ENCODE data around the gene ACAT2.

- TF ChIP-seq POLR2AphosphoS5 (IDR thresholded peaks at IDR 0.05) (no peak), EP300 (IDR thresholded peaks at IDR 0.05; ENCODE audit: low read depth) (no peak)
- TF ChIP-seq, protein P1, sequence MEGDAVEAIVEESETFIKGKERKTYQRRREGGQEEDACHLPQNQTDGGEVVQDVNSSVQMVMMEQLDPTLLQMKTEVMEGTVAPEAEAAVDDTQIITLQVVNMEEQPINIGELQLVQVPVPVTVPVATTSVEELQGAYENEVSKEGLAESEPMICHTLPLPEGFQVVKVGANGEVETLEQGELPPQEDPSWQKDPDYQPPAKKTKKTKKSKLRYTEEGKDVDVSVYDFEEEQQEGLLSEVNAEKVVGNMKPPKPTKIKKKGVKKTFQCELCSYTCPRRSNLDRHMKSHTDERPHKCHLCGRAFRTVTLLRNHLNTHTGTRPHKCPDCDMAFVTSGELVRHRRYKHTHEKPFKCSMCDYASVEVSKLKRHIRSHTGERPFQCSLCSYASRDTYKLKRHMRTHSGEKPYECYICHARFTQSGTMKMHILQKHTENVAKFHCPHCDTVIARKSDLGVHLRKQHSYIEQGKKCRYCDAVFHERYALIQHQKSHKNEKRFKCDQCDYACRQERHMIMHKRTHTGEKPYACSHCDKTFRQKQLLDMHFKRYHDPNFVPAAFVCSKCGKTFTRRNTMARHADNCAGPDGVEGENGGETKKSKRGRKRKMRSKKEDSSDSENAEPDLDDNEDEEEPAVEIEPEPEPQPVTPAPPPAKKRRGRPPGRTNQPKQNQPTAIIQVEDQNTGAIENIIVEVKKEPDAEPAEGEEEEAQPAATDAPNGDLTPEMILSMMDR (IDR thresholded peaks at IDR 0.05) = no peak
Measured at GRCh38 chr6:159719287-159719686, 42.6 kb upstream of the ACAT2 start.
